ENCODE results near the gene NDUFS3. TPM values are rescaled to one million over a fixed set of nuclear protein-coding genes. Genes with fewer than 3 reads are reported as not detected.

NDUFS3 gene
- total RNA-seq, 1 donor from 2014 or later, result 199 TPM

GRCh38 chr11:47569646-47570045, 9.2 kb upstream of the NDUFS3 start:
- DNase-seq (ENCODE audit: low spot score), result no peak
- peaks cover 20% of the 10 kb centered on the region for H3K36me3 Mint-ChIP-seq (ENCODE audit: low read depth, unreplicated experiment)
- H3K27ac Mint-ChIP-seq (ENCODE audit: unreplicated experiment), result no peak overlapping the region
- H3K4me1 Mint-ChIP-seq (ENCODE audit: unreplicated experiment), result peaks cover 40% of the 10 kb centered on the region
- H3K9me3 Mint-ChIP-seq (ENCODE audit: unreplicated experiment), result no peaks in the 10 kb centered on the region
- no peaks in the 10 kb centered on the region for H3K27me3 Mint-ChIP-seq (ENCODE audit: unreplicated experiment)
- no peak for TF ChIP-seq CTCF (IDR thresholded peaks at IDR 0.05; ENCODE audit: unreplicated experiment)
- H3K4me3 Mint-ChIP-seq (ENCODE audit: unreplicated experiment), result no peak overlapping the region

GRCh38 chr11:47570651-47571356, 8.1 kb upstream of the NDUFS3 start:
- Mint-ChIP-seq H3K27ac (ENCODE audit: unreplicated experiment) (no peak overlapping the region), H3K27me3 (ENCODE audit: unreplicated experiment) (no peaks in the 10 kb centered on the region), H3K4me3 (ENCODE audit: unreplicated experiment) (no peak overlapping the region), H3K36me3 (ENCODE audit: low read depth, unreplicated experiment) (peaks cover 21% of the 10 kb centered on the region), H3K9me3 (ENCODE audit: unreplicated experiment) (no peaks in the 10 kb centered on the region), H3K4me1 (ENCODE audit: unreplicated experiment) (peaks cover 36% of the 10 kb centered on the region)
- DNase-seq (ENCODE audit: low spot score), result no peak
- no peak for TF ChIP-seq CTCF (IDR thresholded peaks at IDR 0.05; ENCODE audit: unreplicated experiment)

GRCh38 chr11:47571357-47571729, 7.5 kb upstream of the NDUFS3 start:
- H3K27ac Mint-ChIP-seq (ENCODE audit: unreplicated experiment), result peak overlapping the region; percentile 92
- peaks cover 21% of the 10 kb centered on the region for H3K36me3 Mint-ChIP-seq (ENCODE audit: low read depth, unreplicated experiment)
- no peaks in the 10 kb centered on the region for H3K9me3 Mint-ChIP-seq (ENCODE audit: unreplicated experiment)
- TF ChIP-seq CTCF (IDR thresholded peaks at IDR 0.05; ENCODE audit: unreplicated experiment), result no peak
- H3K27me3 Mint-ChIP-seq (ENCODE audit: unreplicated experiment), result no peaks in the 10 kb centered on the region
- no peak overlapping the region for H3K4me3 Mint-ChIP-seq (ENCODE audit: unreplicated experiment)
- peaks cover 35% of the 10 kb centered on the region for H3K4me1 Mint-ChIP-seq (ENCODE audit: unreplicated experiment)
- DNase-seq (ENCODE audit: low spot score), result no peak

GRCh38 chr11:47571895-47572294, 7.0 kb upstream of the NDUFS3 start:
- peaks cover 18% of the 10 kb centered on the region for H3K36me3 Mint-ChIP-seq (ENCODE audit: low read depth, unreplicated experiment)
- no peak for TF ChIP-seq CTCF (IDR thresholded peaks at IDR 0.05; ENCODE audit: unreplicated experiment)
- H3K9me3 Mint-ChIP-seq (ENCODE audit: unreplicated experiment), result no peaks in the 10 kb centered on the region
- H3K27ac Mint-ChIP-seq (ENCODE audit: unreplicated experiment), result peak overlapping the region; percentile 92
- no peaks in the 10 kb centered on the region for H3K27me3 Mint-ChIP-seq (ENCODE audit: unreplicated experiment)
- no peak for DNase-seq (ENCODE audit: low spot score)
- H3K4me3 Mint-ChIP-seq (ENCODE audit: unreplicated experiment), result no peak overlapping the region
- peaks cover 31% of the 10 kb centered on the region for H3K4me1 Mint-ChIP-seq (ENCODE audit: unreplicated experiment)

- H3K27me3 Mint-ChIP-seq (ENCODE audit: unreplicated experiment), result peaks cover 6% of the 10 kb centered on the region
Observed at GRCh38 chr11:47572715-47573255, 6.1 kb upstream of the NDUFS3 start.

More at GRCh38 chr11:47572715-47573255, 6.1 kb upstream of the NDUFS3 start:
- Mint-ChIP-seq H3K27ac (ENCODE audit: unreplicated experiment) (peak overlapping the region; percentile 92), H3K4me1 (ENCODE audit: unreplicated experiment) (peaks cover 39% of the 10 kb centered on the region), H3K9me3 (ENCODE audit: unreplicated experiment) (no peaks in the 10 kb centered on the region), H3K36me3 (ENCODE audit: low read depth, unreplicated experiment) (peaks cover 22% of the 10 kb centered on the region), H3K4me3 (ENCODE audit: unreplicated experiment) (no peak overlapping the region)
- TF ChIP-seq CTCF (IDR thresholded peaks at IDR 0.05; ENCODE audit: unreplicated experiment), result no peak
- no peak for DNase-seq (ENCODE audit: low spot score)

Data from endothelial cell (in vitro differentiated cells).